GM19351 (cell line): ENCODE measurements around the gene C19orf85.
"Not testable (repeated sequence)": the region's sequence is repeated elsewhere in the genome, so short reads cannot be mapped to it uniquely, and the experiment has no call there.

Source experiments
- ATAC-seq: cut with Tn5 transposase; IDR thresholded peaks from one replicate; pipeline ENCODE4 v1.9.1; 2021; ENCODE audit warnings: mild to moderate bottlenecking, moderate library complexity; ENCODE audit not compliant: unreplicated experiment

The C19orf85 gene

DNA sequence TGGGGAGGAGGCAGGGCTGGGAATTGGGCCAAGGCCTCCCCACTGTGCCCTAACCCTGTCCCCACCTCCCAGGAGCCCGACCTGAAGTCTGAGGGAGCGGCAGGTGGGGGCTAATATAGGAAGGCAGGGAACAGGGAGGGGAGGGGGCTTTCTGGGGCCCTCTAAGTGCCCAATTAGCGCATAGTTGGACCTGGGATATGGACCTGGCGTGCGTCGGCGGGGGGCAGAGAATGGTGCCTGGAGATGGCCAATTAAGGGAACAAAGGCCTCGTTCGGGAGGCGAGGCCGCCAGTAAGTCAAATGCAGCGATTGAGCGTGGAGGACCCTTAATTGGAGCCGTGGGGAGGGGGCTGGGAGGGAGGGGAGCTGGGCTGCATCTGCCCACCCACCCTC is at the start of gene C19orf85:
C19orf85 (minus strand) TSS at position 90 of the 393 bp plus-strand sequence. CDS start 197 bp downstream, outside the sequence.
- no peak for ATAC-seq

DNA sequence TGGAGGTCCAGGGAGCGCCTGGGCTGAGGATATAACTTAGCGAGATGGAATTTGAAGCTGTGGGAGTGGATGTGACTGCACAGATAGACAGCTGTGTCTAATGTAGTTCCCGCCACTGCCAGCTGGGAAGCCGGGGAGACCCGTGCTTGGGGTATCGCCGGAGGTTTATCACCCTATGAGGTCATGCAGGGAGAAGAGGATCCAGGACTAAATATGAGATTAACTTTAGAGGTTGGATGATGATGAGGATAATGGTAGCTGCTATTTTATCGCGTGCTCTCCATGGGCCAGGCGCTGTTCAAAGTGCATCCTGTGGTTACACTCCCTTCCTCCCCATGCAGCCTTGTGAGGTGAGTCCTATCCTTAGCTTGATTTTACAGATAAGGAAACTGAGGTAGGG is 43.6 kb upstream of the C19orf85 start:
- ATAC-seq, result no peak

DNA sequence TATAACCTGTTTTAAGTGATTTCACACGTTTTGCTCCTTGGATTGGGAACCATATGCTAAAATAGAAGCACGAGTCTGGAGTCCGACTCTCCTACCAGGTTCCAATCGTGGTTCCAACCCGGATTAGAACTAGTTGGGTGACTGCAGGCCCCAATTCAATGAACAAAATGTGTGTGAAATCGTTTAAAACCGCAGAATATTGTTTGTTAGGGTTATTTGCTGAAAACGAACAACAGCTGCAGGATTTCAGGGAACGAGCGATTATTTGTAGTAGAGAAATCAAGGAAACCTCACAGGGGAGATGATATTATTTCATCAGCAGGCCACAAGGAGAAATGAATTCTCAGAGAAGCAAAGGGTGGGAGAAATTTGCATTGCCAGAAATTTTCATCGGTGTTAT is 40.4 kb upstream of the C19orf85 start:
- ATAC-seq, result no peak

DNA sequence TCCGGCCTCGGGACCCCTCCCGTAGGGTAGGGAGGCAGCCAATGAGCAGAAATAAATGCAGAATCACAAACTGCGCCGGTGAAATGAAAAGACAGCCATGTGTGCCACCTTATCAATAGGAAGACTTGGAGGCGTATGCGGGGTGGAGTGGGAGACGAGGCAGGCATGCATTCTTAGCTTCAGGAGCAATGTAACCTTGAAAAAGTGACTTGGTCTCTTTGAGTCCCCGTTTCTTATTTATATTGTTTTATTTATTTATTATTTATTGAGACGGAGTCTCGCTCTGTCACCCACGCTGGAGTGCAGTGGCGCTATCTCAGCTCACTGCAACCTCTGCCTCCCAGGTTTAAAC is 39.7 kb upstream of the C19orf85 start:
- ATAC-seq, result no peak

DNA sequence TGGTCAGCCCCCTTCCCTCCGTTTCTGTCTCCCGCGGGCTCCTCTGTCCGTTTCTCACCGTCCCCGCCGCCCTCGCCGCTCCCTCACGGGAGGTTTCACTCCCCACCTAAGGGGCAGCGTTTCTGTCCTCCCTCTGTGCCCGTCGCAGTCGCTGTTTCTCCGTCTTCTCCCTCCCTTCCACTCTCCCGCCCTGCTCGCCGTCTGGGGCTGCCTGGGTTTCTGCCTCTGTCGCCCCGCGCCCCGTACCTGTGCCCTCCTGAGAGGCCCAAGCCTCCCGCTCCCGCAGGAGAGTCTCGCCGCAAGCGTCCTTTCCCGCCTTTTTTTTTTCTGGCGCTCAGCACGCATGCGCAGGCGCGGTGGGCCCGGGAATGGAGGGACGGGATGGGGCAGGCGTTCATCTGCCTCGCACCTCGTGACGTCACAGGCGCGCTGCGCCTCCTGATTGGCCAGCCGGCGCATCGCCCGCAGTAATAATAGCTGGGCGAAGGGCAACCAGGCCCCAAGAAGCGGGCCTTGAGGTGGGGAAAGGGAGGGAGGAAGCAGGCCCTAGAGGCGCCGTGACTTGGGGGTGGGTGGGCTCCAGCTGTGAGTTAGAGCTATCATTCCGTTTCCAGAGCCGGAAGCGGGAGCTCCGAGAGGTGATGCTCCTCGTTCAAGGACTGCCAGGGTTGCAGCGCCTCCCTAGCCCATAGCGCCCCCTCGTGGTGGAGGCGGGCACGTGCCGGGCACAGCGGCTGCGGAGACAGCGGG is 39.1 kb upstream of the C19orf85 start:
- peak; percentile 90 for ATAC-seq

DNA sequence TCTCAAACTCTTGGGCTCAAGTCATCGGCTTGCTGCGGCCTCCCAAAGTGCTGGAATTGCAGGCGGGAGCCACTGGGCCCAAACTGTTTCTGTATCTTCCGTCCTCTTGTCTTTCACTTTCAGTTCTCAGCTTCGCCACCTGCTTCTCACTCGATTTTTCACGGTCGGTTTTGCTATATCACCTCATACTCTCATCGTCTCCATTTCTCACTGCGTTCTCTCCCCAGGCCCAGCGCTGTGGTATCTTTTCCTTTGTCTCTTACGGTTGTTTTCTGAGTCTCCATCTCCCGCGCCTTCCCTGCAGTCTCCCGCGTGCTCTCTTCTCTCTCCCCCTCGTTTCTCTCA is 38.6 kb upstream of the C19orf85 start:
- ATAC-seq, result no peak

DNA sequence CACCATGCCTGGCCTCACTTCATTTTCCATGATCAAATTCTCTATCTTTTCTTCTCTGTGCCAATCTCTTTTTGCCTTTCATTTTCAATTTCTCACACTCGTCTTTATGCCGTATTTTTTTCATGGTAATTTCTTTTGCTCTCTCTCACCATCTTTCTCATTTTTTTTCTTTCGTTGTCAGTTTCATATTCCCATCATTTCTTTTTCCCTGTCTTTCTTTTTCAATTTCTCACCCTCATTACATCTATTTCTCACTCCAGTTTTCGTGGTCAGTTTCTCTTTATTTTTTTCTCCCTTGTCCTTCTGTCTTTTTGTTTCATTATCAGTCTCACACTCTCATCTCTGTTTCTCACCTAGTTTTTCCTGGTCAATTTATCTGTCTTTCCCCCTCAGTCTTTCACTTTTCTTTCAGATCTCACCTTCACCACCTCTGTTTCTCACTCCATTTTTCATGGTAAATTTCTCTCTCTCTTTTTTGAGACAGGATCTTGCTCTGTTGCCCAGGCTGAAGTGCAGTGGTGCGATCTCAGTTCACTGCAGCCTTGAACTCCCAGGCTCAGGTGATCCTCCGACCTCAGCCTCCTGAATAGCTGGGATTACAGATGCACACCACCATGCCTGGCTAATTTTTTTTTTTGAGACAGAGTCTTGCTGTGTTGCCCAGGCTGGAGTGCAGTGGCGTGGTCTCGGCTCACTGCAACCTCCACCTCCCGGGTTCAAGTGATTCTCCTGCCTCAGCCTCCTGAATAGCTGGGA is 37.8 kb upstream of the C19orf85 start:
- no peak for ATAC-seq

DNA sequence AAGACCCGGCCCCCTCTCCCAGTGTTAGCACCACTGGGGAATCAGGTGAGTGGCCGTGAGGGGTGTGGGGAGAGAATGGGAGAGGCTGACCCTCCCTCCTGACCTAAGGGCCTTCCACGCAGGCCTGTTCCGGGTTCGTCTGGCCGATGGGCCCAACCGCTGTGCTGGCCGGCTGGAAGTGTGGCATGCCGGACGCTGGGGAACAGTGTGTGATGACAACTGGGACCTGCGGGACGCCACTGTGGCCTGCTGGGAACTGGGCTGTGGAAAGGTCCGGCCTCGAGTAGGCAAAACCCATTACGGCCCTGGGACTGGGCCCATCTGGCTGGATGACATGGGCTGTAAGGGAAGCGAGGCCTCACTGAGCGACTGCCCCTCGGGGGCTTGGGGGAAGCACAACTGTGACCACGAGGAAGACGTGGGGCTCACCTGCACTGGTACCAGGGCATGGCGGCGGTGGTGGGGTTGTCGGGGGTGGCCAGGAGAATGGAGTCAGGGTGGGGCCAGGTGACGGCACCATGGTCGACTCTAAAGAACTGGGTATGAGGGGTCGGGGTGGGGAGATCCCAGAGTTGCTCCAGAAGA is 35.9 kb upstream of the C19orf85 start:
- ATAC-seq, result no peak

DNA sequence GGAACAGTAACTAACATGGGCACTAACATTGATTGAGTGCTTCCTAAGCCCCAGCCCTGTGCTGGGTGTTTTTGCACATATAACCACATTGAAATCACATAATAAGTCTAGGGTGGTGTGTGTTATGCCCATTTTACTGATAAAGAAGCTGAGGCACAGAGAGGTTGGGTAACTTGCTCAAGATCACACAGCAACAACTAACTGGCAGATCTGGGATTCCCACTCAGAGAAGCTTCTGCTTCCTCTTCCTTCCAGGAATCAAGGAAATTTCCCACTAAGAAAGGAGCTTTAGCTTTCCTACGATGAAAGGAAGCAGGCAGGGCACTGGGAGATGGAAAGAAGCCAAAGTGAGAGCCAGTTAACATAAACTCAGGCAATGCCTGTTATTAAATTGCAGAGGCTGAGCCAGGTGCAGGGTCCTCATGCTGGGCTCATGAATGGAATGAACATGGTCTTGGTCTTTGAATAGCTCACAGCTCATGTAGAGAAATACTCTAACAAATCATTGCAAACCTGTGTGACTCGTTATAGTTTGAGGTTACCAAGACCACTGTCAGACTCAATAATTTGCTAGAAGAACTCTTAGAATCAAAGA is 33.8 kb upstream of the C19orf85 start:
- no peak for ATAC-seq

DNA sequence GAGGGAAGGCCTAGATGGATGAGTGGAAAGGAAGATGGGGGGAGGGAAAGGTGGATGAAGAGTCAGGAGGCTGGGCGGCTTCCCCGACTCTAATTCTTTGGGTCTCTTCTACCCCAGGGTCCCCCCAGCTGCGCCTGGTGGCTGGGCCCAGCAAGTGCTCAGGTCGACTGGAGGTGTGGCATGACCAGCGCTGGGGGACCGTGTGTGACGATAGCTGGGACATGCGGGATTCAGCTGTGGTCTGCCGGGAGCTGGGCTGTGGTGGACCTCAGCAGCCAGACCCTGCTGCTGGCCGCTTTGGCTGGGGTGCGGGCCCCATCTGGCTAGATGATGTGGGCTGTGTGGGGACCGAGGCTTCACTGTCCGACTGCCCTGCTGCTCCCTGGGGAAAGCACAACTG is 33.2 kb upstream of the C19orf85 start:
- ATAC-seq, result no peak

DNA sequence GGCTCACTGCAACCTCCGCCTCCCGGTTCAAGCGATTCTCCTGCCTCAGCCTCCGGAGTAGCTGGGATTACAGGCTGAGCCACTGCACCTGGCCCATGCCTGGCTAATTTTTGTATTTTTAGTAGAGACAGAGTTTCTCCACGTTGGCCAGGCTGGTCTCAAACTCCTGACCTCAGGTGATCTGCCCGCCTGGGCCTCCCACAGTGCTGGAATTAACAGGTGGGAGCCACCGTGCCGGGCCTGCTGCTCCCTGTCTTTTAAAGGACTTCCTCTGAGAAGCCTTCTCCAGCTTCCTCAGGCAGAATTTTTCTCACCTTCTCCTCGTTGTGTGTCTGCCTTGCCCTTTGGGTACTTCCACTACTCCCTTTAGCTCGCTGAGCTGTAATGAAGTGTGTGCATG is 32.3 kb upstream of the C19orf85 start:
- not testable (repeated sequence) for ATAC-seq

DNA sequence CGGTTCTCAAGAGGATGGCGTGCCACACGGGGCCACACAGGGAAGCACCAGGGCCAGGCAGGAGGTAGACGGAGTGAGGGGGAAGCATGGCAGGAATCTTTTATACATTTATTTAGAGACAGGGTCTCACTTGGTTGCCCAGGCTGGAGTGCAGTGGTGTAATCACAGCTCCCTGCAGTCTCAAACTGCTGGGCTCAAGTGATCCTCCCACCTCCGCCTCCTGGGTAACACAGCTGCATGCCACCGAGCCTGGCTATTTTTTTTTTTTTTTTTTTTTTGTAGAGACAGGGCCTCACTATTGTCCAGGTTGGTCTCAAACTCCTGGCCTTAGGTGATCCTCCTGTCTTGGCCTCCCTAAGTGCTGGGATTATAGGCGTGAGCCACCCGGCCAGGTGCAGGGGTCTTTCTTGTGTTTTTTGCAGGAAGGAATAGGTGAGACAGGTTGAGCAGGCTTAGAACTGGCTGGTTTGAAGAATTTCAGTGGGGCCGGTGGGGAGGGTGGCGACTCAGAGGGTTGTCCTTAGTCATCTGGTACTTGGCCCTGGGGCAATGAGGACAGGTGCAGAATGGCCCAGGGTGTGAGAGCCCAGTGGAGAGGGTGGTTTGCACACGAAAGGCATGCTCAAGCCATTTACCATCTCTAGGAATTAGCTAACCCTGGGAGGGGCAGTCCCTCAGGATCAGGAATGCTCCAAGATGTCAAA is 31.2 kb upstream of the C19orf85 start:
- ATAC-seq, result no peak

DNA sequence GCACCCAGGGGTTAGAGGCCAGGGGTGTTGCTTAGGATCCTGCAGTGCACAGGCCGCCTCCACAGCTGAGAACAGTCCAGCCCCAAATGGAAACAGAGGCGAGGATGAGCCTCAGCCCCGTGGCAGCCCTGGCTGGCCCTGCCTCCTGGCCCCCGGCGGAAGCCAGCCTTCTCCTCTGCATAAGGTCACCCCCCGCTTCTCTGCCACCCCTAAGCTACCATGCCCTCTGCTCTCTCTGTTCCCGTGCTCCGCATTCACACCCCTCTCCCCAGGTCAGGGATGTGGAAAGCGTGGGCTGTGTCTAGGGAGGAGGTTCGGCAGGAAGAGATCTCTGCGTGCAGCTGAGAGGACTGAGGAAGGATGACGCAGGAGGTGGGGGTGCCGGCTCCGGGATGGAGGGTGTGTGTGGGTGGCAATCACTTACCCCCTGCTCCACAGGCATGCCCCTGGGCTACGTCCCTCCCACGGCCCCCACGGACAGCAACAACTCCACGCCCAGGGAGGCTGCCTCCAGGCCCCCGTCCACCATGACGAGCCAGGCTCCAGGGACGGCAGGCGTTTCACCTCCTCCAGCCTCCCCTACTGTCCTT is 29.7 kb upstream of the C19orf85 start:
- ATAC-seq, result no peak

DNA sequence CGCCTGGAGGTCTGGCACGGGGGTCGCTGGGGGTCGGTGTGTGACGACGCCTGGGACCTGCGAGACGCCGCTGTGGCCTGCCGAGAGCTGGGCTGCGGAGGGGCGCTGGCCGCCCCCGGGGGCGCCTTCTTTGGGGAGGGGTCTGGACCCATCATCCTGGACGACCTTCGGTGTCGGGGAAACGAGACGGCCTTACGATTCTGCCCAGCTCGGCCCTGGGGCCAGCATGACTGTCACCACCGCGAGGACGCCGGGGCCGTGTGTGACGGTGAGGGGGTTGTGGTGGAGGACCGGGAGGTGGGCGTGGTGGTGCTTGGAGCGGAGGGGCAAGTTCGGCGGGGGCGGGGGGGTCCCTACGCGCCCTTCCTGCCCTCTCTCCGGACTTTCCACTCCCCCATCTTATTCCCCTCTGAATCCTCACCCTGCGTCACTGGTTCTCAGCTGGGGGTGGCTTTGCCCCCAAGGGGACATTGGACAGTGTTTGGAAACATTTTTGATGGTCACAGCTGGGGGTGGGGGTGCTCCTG is 29.2 kb upstream of the C19orf85 start:
- ATAC-seq, result no peak

DNA sequence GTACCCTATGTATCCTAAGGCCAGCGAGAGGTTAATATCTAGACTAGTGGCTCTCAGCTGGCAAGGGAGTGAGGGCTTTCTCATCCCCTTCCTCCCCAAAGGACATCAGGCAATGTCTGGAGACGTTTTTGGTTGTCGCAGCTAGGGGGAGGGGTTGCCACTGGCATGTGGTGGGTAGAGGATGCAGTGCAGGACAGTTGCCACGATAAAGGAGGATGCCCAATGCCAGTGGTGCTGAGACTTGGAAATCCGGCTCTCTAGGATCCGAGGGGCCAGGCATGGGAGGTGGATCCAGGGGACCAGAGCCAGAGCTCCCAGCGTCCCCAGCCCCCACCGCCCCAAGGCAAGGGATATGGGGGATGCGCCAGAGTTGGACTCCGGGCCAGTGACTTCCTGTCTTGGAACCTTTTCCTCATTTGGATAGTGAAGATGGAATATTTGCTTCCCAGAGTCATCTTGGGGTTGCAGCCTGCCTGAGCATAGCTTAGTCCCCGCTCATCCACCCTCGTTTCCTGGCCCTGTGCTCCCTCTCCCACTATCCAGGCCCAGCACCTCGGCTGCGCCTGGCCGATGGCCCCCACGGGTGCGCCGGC is 28.6 kb upstream of the C19orf85 start:
- ATAC-seq, result no peak

DNA sequence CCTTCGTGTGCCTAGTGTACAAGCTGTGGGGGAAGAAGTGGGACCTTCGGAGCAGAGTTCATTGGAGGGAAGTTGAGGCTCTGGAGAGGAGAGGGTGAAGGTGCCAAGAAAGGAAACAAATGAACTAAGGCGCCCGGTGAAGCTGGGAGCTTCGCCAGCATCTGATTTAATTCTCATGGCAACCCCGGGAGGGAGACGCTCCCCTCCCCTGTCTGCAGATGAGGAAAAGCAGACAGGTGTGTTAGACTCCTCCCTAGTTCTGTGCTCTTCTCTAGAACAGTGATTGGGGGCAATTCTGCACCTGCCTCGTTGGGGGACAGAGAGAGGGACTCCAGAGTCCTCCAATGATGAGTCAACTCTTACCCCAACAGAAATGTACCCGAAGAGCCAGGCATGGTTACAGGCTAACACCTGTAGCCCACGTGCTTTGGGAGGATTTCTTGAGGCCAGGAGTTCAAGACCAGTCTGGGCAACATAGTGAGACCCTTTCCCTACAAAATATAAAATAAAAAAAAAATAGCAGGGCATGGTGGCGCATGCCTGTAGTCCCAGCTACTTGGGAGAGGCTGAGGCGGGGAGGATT is 27.9 kb upstream of the C19orf85 start:
- ATAC-seq, result no peak

DNA sequence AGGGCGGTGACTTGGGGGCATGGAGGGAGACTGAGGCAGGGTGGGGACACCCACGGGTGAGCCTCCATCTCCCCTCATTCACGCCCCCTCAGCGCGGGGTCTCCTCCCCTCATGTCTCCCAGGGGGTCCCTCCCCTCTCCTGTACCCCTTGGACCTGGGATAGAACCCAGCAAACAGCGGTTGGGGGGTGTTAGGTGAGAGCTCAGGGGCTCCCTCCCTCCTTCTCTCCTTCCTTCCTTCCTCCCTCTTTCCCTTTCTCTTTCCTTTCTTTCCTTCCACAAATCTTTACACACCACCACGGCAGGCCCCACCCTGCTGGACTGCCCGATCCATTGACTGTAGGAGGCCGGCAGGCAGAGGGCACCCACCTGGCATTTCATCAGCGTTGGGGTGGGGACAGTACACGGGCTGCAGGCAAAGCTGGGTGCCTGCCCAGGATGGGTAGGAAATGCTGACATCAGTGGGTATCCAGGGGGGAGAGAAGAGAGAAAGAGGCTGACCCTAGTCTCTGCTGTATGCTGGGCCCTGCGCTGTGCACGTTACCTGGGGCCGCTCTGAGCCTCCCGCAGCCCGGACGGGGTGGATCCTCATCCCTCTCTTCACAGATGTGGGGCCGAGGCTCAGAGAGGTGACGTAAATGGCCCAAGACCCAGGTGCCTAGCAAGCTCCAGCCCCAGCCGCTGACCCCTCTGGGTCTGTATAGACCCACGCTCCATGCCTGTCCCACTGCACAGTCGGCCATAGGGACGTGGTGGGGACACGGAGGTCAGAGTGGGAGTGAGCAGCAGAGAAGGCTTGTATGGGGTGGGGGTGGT is 27.2 kb upstream of the C19orf85 start:
- ATAC-seq, result no peak

DNA sequence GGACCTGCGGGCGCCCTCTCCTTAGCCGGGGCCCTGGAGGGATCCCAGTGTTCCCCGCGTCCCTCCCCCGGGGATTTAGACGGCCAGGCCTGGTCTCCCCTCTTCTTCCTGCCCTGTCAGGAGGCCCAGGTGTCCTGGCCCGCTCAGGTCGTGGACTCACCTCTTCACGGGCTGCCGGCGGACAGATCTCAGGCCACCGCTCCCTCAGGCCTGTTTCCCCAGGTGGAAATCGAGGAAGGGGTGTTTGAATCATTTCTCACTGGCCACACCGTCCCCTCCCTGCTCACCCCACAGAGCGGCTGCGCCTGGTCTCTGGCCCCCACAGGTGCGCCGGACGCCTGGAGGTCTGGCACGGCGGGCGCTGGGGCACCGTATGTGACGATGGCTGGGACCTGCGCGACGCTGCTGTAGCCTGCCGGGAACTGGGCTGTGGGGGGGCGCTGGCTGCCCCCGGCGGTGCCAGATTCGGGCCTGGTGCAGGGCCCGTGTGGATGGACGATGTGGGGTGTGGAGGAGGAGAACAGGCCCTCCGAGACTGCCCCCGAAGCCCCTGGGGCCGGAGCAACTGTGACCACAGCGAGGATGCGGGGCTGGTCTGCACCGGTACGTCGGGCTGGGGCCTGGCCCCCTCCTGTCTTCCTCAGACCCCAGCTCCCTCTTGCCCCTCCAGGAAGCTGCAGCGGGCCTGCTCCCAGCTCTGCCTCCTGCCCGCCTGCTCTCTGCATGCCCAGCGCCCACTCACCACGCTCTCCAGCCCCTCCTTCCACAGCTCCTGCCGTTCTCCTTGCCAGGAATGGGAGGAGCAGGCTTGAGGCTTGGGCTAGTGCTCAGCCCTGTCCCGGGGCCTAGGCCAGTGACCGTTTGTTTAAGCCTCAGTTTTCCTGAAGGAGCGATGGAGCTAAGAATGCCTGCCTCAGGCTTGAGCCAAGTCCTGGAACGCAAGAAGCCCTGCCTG is 26.2 kb upstream of the C19orf85 start:
- ATAC-seq, result no peak
